RWPE2 (cell line): ENCODE data around the gene SLC45A1.

ENCODE experiments used
- ATAC-seq: fragments of 200-7000 bp; cut with Tn5 transposase; 3 replicates; pipeline ENCODE4 v1.9.1; 2021; ENCODE audit warnings: low read depth
- DNase-seq: peaks from one replicate; pipeline ENCODE4 v3.0.0-alpha.2; 2020; ENCODE audit warnings: low spot score
- H3K27ac ChIP-seq: fragments of 450-650 bp; 2 replicates; pipeline ENCODE4 v1.5.1; 2017; ENCODE audit warnings: mild to moderate bottlenecking; ENCODE audit not compliant: poor library complexity, severe bottlenecking
- H3K27me3 ChIP-seq: fragments of 250-450 bp; sonication (Bioruptor Pico); 2 replicates; pipeline ENCODE4 v1.5.1; 2021; ENCODE audit warnings: mild to moderate bottlenecking, moderate library complexity; ENCODE audit not compliant: insufficient read depth, poor library complexity, severe bottlenecking
- H3K36me3 ChIP-seq: fragments of 250-450 bp; sonication (Bioruptor Pico); 2 replicates; pipeline ENCODE4 v1.5.1; 2020; ENCODE audit warnings: low read depth, mild to moderate bottlenecking, moderate library complexity
- H3K4me1 ChIP-seq: fragments of 250-450 bp; sonication (Bioruptor Pico); 2 replicates; pipeline ENCODE4 v1.5.1; 2021; ENCODE audit warnings: mild to moderate bottlenecking, moderate library complexity; ENCODE audit not compliant: insufficient read depth, poor library complexity, severe bottlenecking
- H3K4me3 ChIP-seq: fragments of 250-450 bp; sonication (Bioruptor Pico); 2 replicates; pipeline ENCODE4 v1.5.1; 2021; ENCODE audit warnings: mild to moderate bottlenecking, moderate library complexity; ENCODE audit not compliant: severe bottlenecking
- H3K9me3 ChIP-seq: fragments of 250-450 bp; sonication (Bioruptor Pico); 2 replicates; pipeline ENCODE4 v1.5.1; 2021; ENCODE audit warnings: mild to moderate bottlenecking, moderate library complexity; ENCODE audit not compliant: severe bottlenecking
- CTCF ChIP-seq: fragments of 450-650 bp; IDR thresholded peaks from one replicate; pipeline ENCODE4 v1.5.1; 2017; ENCODE audit warnings: mild to moderate bottlenecking, moderate library complexity; ENCODE audit not compliant: poor library complexity, severe bottlenecking

SLC45A1 gene

GRCh38 chr1:8340448-8340847 lies 22.5 kb downstream of the SLC45A1 start:
- TF ChIP-seq CTCF = no peak
- Histone ChIP-seq H3K4me3 (no peak overlapping the region), H3K4me1 (peaks cover 6% of the 10 kb centered on the region), H3K9me3 (no peaks in the 10 kb centered on the region), H3K27ac (no peak overlapping the region), H3K36me3 (no peaks in the 10 kb centered on the region), H3K27me3 (no peaks in the 10 kb centered on the region)
- DNase-seq = no peak
- no peak for ATAC-seq

GRCh38 chr1:8342325-8342724 lies 24.4 kb downstream of the SLC45A1 start:
- ATAC-seq (no peak), DNase-seq (no peak)
- Histone ChIP-seq H3K4me1 (peaks cover 6% of the 10 kb centered on the region), H3K27me3 (no peaks in the 10 kb centered on the region), H3K36me3 (no peaks in the 10 kb centered on the region), H3K4me3 (no peak overlapping the region), H3K27ac (no peak overlapping the region), H3K9me3 (no peaks in the 10 kb centered on the region)
- TF ChIP-seq CTCF = no peak

GRCh38 chr1:8343044-8343443 lies 25.1 kb downstream of the SLC45A1 start:
- Histone ChIP-seq H3K27me3 (no peaks in the 10 kb centered on the region), H3K4me3 (no peak overlapping the region), H3K9me3 (no peaks in the 10 kb centered on the region), H3K4me1 (peaks cover 6% of the 10 kb centered on the region), H3K27ac (peak overlapping the region; percentile 47), H3K36me3 (no peaks in the 10 kb centered on the region)
- TF ChIP-seq CTCF = no peak
- no peak for DNase-seq
- no peak; the same call in 2 of the 3 replicates for ATAC-seq

GRCh38 chr1:8343464-8344001 lies 25.6 kb downstream of the SLC45A1 start:
- Histone ChIP-seq H3K4me3 (no peak overlapping the region), H3K27ac (peak overlapping the region; percentile 47), H3K4me1 (peaks cover 6% of the 10 kb centered on the region), H3K36me3 (no peaks in the 10 kb centered on the region), H3K9me3 (no peaks in the 10 kb centered on the region), H3K27me3 (no peaks in the 10 kb centered on the region)
- peak; percentile 91 for ATAC-seq
- DNase-seq = no peak
- no peak for TF ChIP-seq CTCF

- no peaks in the 10 kb centered on the region for H3K9me3 ChIP-seq
These were observed 27.1 kb downstream of the SLC45A1 start for GRCh38 chr1:8344893-8345507.

More at GRCh38 chr1:8344893-8345507, 27.1 kb downstream of the SLC45A1 start:
- no peaks in the 10 kb centered on the region for H3K36me3 ChIP-seq
- DNase-seq (no peak), ATAC-seq (no peak)
- H3K27me3 ChIP-seq = no peaks in the 10 kb centered on the region
- no peak overlapping the region for H3K27ac ChIP-seq
- no peak overlapping the region for H3K4me3 ChIP-seq
- H3K4me1 ChIP-seq = peaks cover 6% of the 10 kb centered on the region
- no peak for TF ChIP-seq CTCF
